ENCODE measurements around the gene GCN1.

The GCN1 gene

DNA sequence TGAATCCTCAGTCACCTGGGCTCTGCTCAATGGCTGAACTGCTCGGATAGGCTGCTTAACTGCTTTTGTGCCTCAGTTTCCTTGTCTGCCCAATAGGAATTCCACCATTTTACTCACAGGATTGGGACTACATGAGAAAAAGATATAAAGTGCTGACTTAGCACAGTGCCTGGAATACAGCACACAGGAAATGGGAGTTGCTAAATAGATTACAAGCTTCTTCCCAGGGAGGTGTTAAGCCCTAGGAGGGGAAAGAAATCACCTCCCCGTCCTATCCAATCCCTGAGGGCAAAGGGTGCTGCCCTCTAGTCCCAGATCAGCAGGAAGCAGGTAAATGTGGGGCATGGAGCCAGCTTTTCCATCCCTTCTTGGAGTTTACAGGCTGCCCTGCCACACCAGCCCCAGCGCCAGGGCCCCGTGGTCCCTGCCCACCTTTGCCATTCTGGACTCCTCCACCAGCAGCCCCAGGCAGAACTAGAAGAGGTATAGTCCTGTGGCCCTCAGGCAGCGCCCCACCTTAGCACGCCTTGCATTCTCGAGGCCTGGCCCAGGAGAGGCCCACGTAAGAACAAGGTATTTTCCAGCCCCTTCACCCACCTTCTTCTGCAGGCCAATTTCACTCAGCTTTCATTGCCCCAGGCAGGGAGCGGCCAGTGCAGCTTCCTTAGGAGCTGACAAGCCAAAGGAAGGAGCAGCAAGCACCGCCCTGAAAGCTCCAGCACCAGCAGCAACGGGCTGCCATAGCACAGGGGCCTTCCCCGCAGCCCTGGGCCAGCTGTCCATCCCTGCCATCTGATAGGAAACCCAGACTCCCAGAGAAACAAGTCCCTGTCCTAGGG lies 35.2 kb upstream of the GCN1 start:
- no peak for DNase-seq (ENCODE audit: low spot score)

GRCh38 chr12:120229071-120229486 lies 34.6 kb upstream of the GCN1 start:
- no peak for DNase-seq (ENCODE audit: low spot score)

DNA sequence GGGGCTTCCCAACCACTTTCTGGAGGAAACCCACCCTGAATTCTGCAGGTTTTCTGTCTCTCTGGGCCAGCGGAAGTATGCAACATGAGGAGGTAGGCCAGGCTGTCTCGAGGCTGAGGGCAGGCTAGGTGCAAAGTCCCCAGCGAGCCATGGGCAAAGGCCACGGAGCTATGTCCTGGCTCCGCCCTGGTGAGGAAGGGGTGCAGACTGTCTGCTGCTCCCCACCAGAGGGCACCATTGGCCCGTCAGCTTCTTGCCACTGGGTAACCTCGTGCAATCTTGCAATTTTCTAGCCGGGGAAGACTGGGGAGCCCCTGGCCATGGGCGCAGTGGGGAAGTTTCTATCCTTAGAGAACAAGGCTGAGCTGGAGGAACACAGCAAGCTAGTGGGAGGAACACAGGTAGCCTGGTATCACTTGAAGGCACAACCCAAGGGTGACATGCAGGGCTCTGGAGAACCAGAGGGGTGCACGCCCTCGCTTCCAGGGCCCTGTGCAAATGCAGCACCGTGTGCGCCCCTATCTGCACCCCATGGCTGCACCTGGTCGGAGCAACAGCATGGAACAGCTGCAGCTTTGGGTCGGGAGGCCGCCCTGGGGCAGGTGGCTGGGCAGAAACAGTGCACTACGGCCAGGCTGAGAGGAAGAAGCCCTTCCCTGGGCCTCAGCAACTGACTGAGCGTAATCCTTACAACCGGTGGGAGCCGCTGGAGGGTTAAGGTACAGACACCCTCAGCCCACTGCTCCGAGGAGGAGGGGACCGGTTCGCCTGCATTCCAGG lies 34.0 kb upstream of the GCN1 start:
- DNase-seq (ENCODE audit: low spot score): peak; percentile 86

DNA sequence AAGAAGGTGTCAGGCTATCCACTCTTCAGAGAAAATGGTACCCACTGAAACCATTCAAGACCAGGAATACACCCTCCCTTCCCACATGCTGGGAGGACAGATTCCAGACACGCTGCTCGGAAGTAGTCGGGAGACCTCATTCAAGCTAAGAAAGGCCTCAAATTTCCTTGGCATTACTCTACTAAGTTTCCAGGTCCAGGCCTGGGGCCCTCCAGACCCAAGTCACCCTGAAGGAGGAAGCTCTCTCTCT lies 33.5 kb upstream of the GCN1 start:
- no peak for DNase-seq (ENCODE audit: low spot score)

DNA sequence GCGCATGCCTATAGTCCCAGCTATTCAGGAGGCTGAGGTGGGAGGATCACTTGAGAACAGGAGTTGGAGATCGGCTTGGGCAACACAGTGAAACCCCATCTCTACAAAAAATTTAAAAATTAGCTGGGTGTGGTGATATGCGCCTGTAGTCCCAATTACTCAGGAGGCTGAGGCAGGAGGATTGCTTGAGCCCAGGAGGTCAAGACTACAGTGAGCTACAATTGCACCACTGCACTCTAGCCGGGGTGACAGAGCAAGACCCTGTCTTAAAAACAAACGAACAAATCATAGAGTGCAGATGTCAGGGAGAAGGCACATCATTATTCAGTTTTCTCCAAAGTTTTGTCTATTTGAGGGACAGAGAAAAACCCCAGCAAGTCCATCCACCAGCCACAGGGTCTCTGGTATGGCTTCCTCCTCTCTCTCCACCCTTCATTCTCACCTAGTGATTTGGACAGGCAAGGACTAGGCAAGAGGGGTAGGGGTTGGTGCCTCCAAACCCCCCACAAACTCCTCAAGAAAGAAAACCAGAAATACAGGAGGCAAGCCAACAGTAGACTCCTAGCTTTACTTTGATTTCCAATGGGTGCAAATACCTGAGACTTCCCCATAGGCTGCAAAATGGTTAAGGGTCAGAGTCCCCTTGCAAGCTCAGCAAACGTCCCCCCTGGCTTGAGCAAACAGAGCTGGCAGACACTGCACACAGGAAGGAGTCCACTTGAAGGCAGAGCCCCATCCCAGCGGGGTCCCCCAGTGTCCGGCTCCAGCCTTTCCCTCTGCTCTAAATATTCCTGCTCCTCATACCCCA lies 32.9 kb upstream of the GCN1 start:
- peak; percentile 65 for DNase-seq (ENCODE audit: low spot score)

- DNase-seq (ENCODE audit: low spot score): no peak
Observed at GRCh38 chr12:120225852-120226640, 31.5 kb upstream of the GCN1 start.

- DNase-seq (ENCODE audit: low spot score): no peak
Observed at GRCh38 chr12:120225200-120225558, 30.7 kb upstream of the GCN1 start.

DNA sequence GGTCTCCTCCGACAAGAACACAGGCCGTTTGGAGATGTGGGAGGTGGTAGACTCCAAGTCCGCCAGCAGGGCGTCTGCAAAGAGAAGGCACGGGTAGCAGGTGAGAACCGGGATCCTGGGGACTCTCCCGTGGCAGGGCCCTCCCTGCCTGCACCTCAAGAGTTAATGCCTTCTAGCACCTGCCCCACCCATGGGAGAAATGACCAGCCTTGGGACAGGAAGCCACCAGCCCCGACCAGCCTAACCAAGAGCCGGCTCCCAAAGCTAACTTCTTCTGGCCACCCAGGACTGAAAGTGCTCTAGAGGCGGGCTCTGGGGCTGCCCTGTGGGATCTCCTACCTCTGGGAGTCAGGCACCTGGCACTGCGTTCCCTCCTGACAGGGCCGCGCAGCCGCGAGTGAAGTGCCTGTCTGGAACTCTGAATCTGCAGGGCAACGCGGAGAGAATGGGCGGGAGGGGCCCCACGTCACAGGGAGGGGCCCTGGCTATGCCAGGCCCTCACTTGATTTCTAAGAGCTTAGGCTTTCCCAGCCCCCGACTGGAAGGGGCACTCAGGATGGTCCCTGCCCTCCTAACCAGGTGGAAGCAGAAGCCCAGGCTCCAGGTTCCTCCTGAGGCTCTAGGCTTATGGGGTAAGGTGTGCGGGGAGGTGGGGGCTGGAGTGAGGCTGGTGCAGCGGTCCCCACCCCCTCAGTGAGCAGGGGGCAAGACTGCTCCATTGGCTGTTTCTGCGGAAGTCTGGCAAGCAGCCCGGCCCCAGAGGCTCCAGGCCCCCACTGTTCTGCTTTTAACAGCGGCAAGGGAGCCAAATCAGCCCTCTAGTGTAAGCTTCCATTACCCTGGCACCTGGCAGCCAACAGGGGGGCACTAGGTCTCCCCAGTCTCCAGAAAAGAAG lies 30.0 kb upstream of the GCN1 start:
- DNase-seq (ENCODE audit: low spot score): no peak

- no peak for DNase-seq (ENCODE audit: low spot score)
Observed at GRCh38 chr12:120223458-120224303, 29.2 kb upstream of the GCN1 start.

DNA sequence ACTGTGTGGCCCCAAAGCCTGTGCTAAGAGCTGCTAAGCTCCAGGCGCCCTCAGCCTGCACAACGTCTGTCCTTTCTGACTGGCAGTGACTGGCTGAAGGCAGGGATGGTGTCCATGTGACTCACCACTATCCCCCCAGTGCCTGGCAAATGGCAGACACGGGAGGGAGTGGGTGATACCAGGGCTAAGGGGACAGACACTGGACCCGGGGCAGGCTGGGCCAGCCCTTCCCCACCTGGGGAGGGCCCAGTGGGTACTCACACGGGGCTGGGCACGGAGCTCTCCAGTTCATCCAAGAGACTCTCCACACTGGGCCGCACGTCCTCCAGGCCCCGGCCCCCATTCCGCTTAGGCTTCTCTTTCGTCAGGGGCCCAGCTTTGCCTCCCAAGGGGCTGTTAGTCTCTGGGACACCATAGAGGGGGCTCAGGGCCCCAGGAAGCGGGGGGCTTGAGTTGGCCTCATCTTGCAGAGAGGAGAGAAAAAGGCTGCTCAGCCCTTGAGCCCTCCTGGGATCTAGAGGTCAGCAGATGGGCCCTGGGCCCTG lies 27.8 kb upstream of the GCN1 start:
- DNase-seq (ENCODE audit: low spot score): no peak

- no peak for DNase-seq (ENCODE audit: low spot score)
Observed at GRCh38 chr12:120221576-120221900, 27.0 kb upstream of the GCN1 start.

GRCh38 chr12:120220838-120221575 lies 26.5 kb upstream of the GCN1 start:
- no peak for DNase-seq (ENCODE audit: low spot score)

GRCh38 chr12:120218680-120219606 lies 24.4 kb upstream of the GCN1 start:
- DNase-seq (ENCODE audit: low spot score): no peak

DNA sequence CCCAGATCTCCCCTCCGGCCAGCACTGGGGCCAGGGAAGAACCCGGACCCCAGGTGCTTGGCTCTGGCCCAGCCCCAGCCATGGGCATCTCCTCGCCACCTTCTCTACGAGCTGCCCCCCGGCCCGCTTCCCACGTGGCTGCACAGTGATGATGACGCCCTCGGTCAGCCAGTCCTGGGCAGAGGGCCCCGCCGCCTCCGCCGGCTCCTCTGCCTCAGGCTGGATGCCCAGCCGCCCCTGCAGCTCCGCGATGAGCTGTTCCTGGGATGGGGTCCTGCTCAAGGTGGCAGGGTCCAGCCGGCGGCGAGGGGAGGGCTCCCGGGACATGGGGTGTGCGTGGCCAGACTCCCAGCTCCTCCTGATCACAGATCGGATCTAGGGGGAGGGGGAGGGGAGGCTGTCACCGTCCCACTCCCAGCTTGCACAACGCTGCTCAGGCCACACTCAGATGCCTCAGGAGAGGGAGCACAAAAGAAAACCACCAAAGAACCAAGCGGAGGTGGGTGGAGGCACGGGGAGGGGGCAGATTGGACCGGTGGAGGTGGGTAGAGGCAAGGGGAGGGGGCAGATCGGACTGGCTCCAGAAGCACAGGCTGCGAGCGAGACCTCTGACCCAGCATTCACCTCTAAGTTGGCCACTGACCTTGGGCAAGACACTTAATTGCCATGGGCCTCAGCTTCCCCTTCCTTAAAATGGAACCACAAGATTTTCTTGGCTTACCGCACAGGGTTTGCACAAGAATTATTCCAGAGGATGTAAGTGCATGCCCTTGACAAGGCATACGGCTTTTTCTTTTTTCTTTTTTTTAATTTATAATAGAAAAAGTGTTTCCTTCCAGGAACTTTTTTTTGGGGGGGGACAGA lies 22.5 kb upstream of the GCN1 start:
- DNase-seq (ENCODE audit: low spot score): no peak

- no peak for DNase-seq (ENCODE audit: low spot score)
Observed at GRCh38 chr12:120215766-120216735, 21.5 kb upstream of the GCN1 start.

GRCh38 chr12:120215357-120215735 lies 20.8 kb upstream of the GCN1 start:
- DNase-seq (ENCODE audit: low spot score): no peak

All from HuH-7 (cell line).